Measurements from ENCODE around the gene ADISSP. TPM values are rescaled to one million over a fixed set of nuclear protein-coding genes. Genes with fewer than 3 reads are reported as not detected.

ADISSP gene
- total RNA-seq, 1 donor from 2014 or later, result 55.8 TPM

GRCh38 chr20:3704087-3704486, 63.5 kb downstream of the ADISSP start:
- Mint-ChIP-seq H3K27me3 (ENCODE audit: low read depth) (peaks cover 3% of the 10 kb centered on the region), H3K9me3 (no peaks in the 10 kb centered on the region), H3K27ac (no peak overlapping the region), H3K4me3 (ENCODE audit: low read depth) (no peak overlapping the region), H3K4me1 (ENCODE audit: low read depth) (no peaks in the 10 kb centered on the region), H3K36me3 (ENCODE audit: low read depth) (no peaks in the 10 kb centered on the region)
- intact Hi-C loops (cut with micrococcal nuclease), result no loop called here
- no peak for DNase-seq (ENCODE audit: low spot score)

Other genes with a start within 250 kb of the ADISSP start
- not detected in 2 replicates for gene GFRA4, start 104.4 kb downstream of the ADISSP start, total RNA-seq
- gene ADAM33, start 85.7 kb downstream of the ADISSP start, total RNA-seq, result not detected in 2 replicates
- gene SIGLEC1, start 55.2 kb downstream of the ADISSP start, total RNA-seq, result not detected in 2 replicates
- 0.05 TPM in 1 of 2 replicates, not detected in the other for gene HSPA12B, start 35.1 kb downstream of the ADISSP start, total RNA-seq
- gene SPEF1, start 13.7 kb upstream of the ADISSP start, total RNA-seq, result not detected in 2 replicates
- 66.1 and 68.9 TPM in 2 replicates for gene CENPB, start 19.0 kb upstream of the ADISSP start, total RNA-seq
- 101 and 103 TPM in 2 replicates for gene CDC25B, start 28.6 kb upstream of the ADISSP start, total RNA-seq
- gene AP5S1, start 52.8 kb upstream of the ADISSP start, total RNA-seq, result 11.9 and 12.8 TPM in 2 replicates
- gene MAVS, start 79.1 kb upstream of the ADISSP start, total RNA-seq, result 41.0 and 43.5 TPM in 2 replicates
- gene PANK2, start 121.6 kb upstream of the ADISSP start, total RNA-seq, result 49.2 and 51.4 TPM in 2 replicates
- gene RNF24, start 247.8 kb upstream of the ADISSP start, total RNA-seq, result 15.8 and 17.7 TPM in 2 replicates